BLaER1 (cell line): ENCODE measurements around the gene PLAAT3.

Experiments used
- H3K27ac ChIP-seq: shearing (Covaris generic); formaldehyde crosslinking; 2 replicates; pipeline ENCODE4 v1.8.1; 2022
- H3K27me3 ChIP-seq: shearing (Covaris generic); formaldehyde crosslinking; 2 replicates; pipeline ENCODE4 v1.8.1; 2022
- H3K36me3 ChIP-seq: shearing (Covaris generic); formaldehyde crosslinking; 2 replicates; pipeline ENCODE4 v1.8.1; 2022
- H3K4me1 ChIP-seq: shearing (Covaris generic); formaldehyde crosslinking; 2 replicates; pipeline ENCODE4 v1.8.1; 2022
- H3K4me2 ChIP-seq: shearing (Covaris generic); formaldehyde crosslinking; 2 replicates; pipeline ENCODE4 v1.8.1; 2022
- H3K4me3 ChIP-seq: shearing (Covaris generic); formaldehyde crosslinking; 2 replicates; pipeline ENCODE4 v1.8.1; 2022
- H3K9ac ChIP-seq: shearing (Covaris generic); formaldehyde crosslinking; 2 replicates; pipeline ENCODE4 v1.8.1; 2022
- H3K9me3 ChIP-seq: shearing (Covaris generic); formaldehyde crosslinking; 2 replicates; pipeline ENCODE4 v1.8.1; 2022
- H4K20me1 ChIP-seq: shearing (Covaris generic); formaldehyde crosslinking; 2 replicates; pipeline ENCODE4 v1.8.1; 2022
- Cebpa-rat ChIP-seq: shearing (Covaris generic); IDR thresholded peaks from 2 replicates; pipeline ENCODE4 v1.8.1; 2022

The PLAAT3 gene

GRCh38 chr11:63569570-63569969 lies 44.7 kb downstream of the PLAAT3 start:
- H3K4me3 ChIP-seq, result no peak overlapping the region
- no peak overlapping the region for H3K4me2 ChIP-seq
- no peak for TF ChIP-seq Cebpa-rat
- no peaks in the 10 kb centered on the region for H3K9me3 ChIP-seq
- no peaks in the 10 kb centered on the region for H3K36me3 ChIP-seq
- H3K27me3 ChIP-seq, result no peaks in the 10 kb centered on the region
- no peaks in the 10 kb centered on the region for H4K20me1 ChIP-seq
- H3K9ac ChIP-seq, result no peak overlapping the region
- no peak overlapping the region for H3K27ac ChIP-seq
- peaks cover 42% of the 10 kb centered on the region for H3K4me1 ChIP-seq

GRCh38 chr11:63567044-63567840 lies 47.0 kb downstream of the PLAAT3 start:
- Histone ChIP-seq H3K4me1 (peaks cover 32% of the 10 kb centered on the region), H3K27me3 (no peaks in the 10 kb centered on the region), H3K27ac (peak overlapping the region; percentile 22; the same call in 1 of the 2 replicates), H3K9me3 (no peaks in the 10 kb centered on the region), H3K9ac (no peak overlapping the region), H3K36me3 (no peaks in the 10 kb centered on the region), H4K20me1 (no peaks in the 10 kb centered on the region), H3K4me2 (peak overlapping the region; percentile 56), H3K4me3 (no peak overlapping the region)
- TF ChIP-seq Cebpa-rat, result no peak

- peak overlapping the region; percentile 30; the same call in 1 of the 2 replicates for H3K4me2 ChIP-seq
- no peak overlapping the region for H3K27ac ChIP-seq
- H3K9ac ChIP-seq, result no peak overlapping the region
- H4K20me1 ChIP-seq, result no peaks in the 10 kb centered on the region
- H3K27me3 ChIP-seq, result no peaks in the 10 kb centered on the region
- H3K4me3 ChIP-seq, result no peak overlapping the region
- no peaks in the 10 kb centered on the region for H3K36me3 ChIP-seq
- peaks cover 49% of the 10 kb centered on the region for H3K4me1 ChIP-seq
- no peak for TF ChIP-seq Cebpa-rat
- H3K9me3 ChIP-seq, result no peaks in the 10 kb centered on the region
Measured at GRCh38 chr11:63564784-63565350, 49.4 kb downstream of the PLAAT3 start.

GRCh38 chr11:63564056-63564774 lies 50.0 kb downstream of the PLAAT3 start:
- H4K20me1 ChIP-seq, result no peaks in the 10 kb centered on the region
- no peak overlapping the region for H3K4me3 ChIP-seq
- H3K4me1 ChIP-seq, result peaks cover 49% of the 10 kb centered on the region
- H3K27ac ChIP-seq, result no peak overlapping the region
- peak overlapping the region; percentile 30; the same call in 1 of the 2 replicates for H3K4me2 ChIP-seq
- H3K36me3 ChIP-seq, result no peaks in the 10 kb centered on the region
- no peaks in the 10 kb centered on the region for H3K27me3 ChIP-seq
- H3K9ac ChIP-seq, result no peak overlapping the region
- no peak for TF ChIP-seq Cebpa-rat
- H3K9me3 ChIP-seq, result no peaks in the 10 kb centered on the region

- H3K36me3 ChIP-seq, result no peaks in the 10 kb centered on the region
- H3K4me1 ChIP-seq, result peaks cover 49% of the 10 kb centered on the region
- H3K4me2 ChIP-seq, result no peak within 1 kb of the TSS
- H3K9me3 ChIP-seq, result no peaks in the 10 kb centered on the region
- H3K27ac ChIP-seq, result no peak within 1 kb of the TSS
- TF ChIP-seq Cebpa-rat, result no peak
- H3K27me3 ChIP-seq, result no peaks in the 10 kb centered on the region
- no peak within 1 kb of the TSS for H3K4me3 ChIP-seq
- H3K9ac ChIP-seq, result no peak within 1 kb of the TSS
- no peaks in the 10 kb centered on the region for H4K20me1 ChIP-seq
Measured at GRCh38 chr11:63563201-63564055, 50.8 kb downstream of the PLAAT3 start, which contains the start of gene PLAAT2. TSS of gene PLAAT2 (minus strand) at chr11:63563379. CDS start at chr11:63563324, 55 bp downstream.

- no peaks in the 10 kb centered on the region for H4K20me1 ChIP-seq
Measured at GRCh38 chr11:63560506-63561180, 53.6 kb downstream of the PLAAT3 start.

GRCh38 chr11:63558459-63559157 lies 55.6 kb downstream of the PLAAT3 start:
- Histone ChIP-seq H3K27me3 (no peaks in the 10 kb centered on the region), H3K9ac (no peak overlapping the region), H3K36me3 (no peaks in the 10 kb centered on the region), H3K4me2 (no peak overlapping the region), H4K20me1 (no peaks in the 10 kb centered on the region), H3K4me3 (no peak overlapping the region), H3K9me3 (no peaks in the 10 kb centered on the region), H3K27ac (no peak overlapping the region), H3K4me1 (peaks cover 35% of the 10 kb centered on the region)
- no peak for TF ChIP-seq Cebpa-rat

More at GRCh38 chr11:63560506-63561180, 53.6 kb downstream of the PLAAT3 start:
- Histone ChIP-seq H3K4me2 (peak overlapping the region; percentile 47), H3K9ac (no peak overlapping the region), H3K9me3 (no peaks in the 10 kb centered on the region), H3K4me3 (no peak overlapping the region), H3K27me3 (no peaks in the 10 kb centered on the region), H3K36me3 (no peaks in the 10 kb centered on the region), H3K27ac (no peak overlapping the region), H3K4me1 (peaks cover 29% of the 10 kb centered on the region)
- TF ChIP-seq Cebpa-rat, result no peak

GRCh38 chr11:63557570-63557969 lies 56.7 kb downstream of the PLAAT3 start:
- H4K20me1 ChIP-seq, result no peaks in the 10 kb centered on the region
- H3K9me3 ChIP-seq, result no peaks in the 10 kb centered on the region
- H3K4me3 ChIP-seq, result no peak overlapping the region
- H3K27me3 ChIP-seq, result no peaks in the 10 kb centered on the region
- no peaks in the 10 kb centered on the region for H3K36me3 ChIP-seq
- no peak overlapping the region for H3K27ac ChIP-seq
- H3K9ac ChIP-seq, result no peak overlapping the region
- H3K4me1 ChIP-seq, result peaks cover 45% of the 10 kb centered on the region
- H3K4me2 ChIP-seq, result no peak overlapping the region
- TF ChIP-seq Cebpa-rat, result no peak
